SK-N-SH treated with all-trans-retinoic acid at 6 μM for 48 hours (cell line): ENCODE measurements around the gene EDC3.

Experiments used
- ATAC-seq: fragments of 200-7000 bp; cut with Tn5 transposase; 3 replicates; pipeline ENCODE4 v1.9.1; 2020; ENCODE audit warnings: mild to moderate bottlenecking, moderate library complexity
- ARNTL ChIP-seq: fragments of 450-650 bp; formaldehyde crosslinking; IDR thresholded peaks from 2 replicates; pipeline ENCODE4 v1.5.0; 2020; ENCODE audit warnings: low read depth, mild to moderate bottlenecking, moderate library complexity, borderline replicate concordance
- BACH2 ChIP-seq: fragments of 250-450 bp; sonication (Bioruptor Pico); IDR thresholded peaks from 2 replicates; pipeline ENCODE4 v1.9.0; 2021; ENCODE audit warnings: mild to moderate bottlenecking, borderline replicate concordance
- CREB5 ChIP-seq: fragments of 250-450 bp; sonication (Bioruptor Pico); IDR thresholded peaks from 2 replicates; pipeline ENCODE4 v1.5.1; 2020; ENCODE audit warnings: low read depth, mild to moderate bottlenecking, moderate library complexity
- CSDC2 ChIP-seq: fragments of 250-450 bp; sonication (Bioruptor Pico); IDR thresholded peaks from 2 replicates; pipeline ENCODE4 v1.5.0; 2020; ENCODE audit warnings: mild to moderate bottlenecking, moderate library complexity
- CSRNP3 ChIP-seq: fragments of 250-450 bp; sonication (Bioruptor Pico); IDR thresholded peaks from 2 replicates; pipeline ENCODE4 v1.5.1; 2021; ENCODE audit warnings: mild to moderate bottlenecking, moderate library complexity
- ESRRG ChIP-seq: fragments of 250-450 bp; sonication (Bioruptor Pico); IDR thresholded peaks from 2 replicates; pipeline ENCODE4 v1.6.1; 2021; ENCODE audit warnings: mild to moderate bottlenecking
- GLIS3 ChIP-seq: fragments of 250-450 bp; sonication (Bioruptor Pico); IDR thresholded peaks from 2 replicates; pipeline ENCODE4 v1.5.0; 2020; ENCODE audit warnings: mild to moderate bottlenecking, moderate library complexity
- ISL1 ChIP-seq: fragments of 250-450 bp; sonication (Bioruptor Pico); IDR thresholded peaks from 2 replicates; pipeline ENCODE4 v2.1.2; 2022; ENCODE audit warnings: mild to moderate bottlenecking, moderate library complexity
- OSR1 ChIP-seq: fragments of 250-450 bp; sonication (Bioruptor Pico); IDR thresholded peaks from 2 replicates; pipeline ENCODE4 v1.8.0; 2022; ENCODE audit warnings: moderate library complexity, mild to moderate bottlenecking, inconsistent platforms
- PATZ1 ChIP-seq: fragments of 250-450 bp; sonication (Bioruptor Pico); IDR thresholded peaks from 2 replicates; pipeline ENCODE4 v1.8.0; 2020; ENCODE audit warnings: mild to moderate bottlenecking, moderate library complexity, borderline replicate concordance
- POU6F1 ChIP-seq: fragments of 250-450 bp; sonication (Bioruptor Pico); IDR thresholded peaks from 2 replicates; pipeline ENCODE4 v1.8.0; 2021; ENCODE audit warnings: low read depth, mild to moderate bottlenecking, moderate library complexity, borderline replicate concordance
- RARB ChIP-seq: fragments of 250-450 bp; sonication (Bioruptor Pico); IDR thresholded peaks from 2 replicates; pipeline ENCODE4 v1.8.0; 2021; ENCODE audit warnings: mild to moderate bottlenecking, moderate library complexity
- SNAI2 ChIP-seq: fragments of 250-450 bp; sonication (Bioruptor Pico); IDR thresholded peaks from 2 replicates; pipeline ENCODE4 v1.5.0; 2020; ENCODE audit warnings: mild to moderate bottlenecking, moderate library complexity
- TCF4 ChIP-seq: fragments of 250-450 bp; sonication (Bioruptor Pico); IDR thresholded peaks from 2 replicates; pipeline ENCODE4 v1.8.0; 2021; ENCODE audit warnings: mild to moderate bottlenecking, moderate library complexity, borderline replicate concordance
- TOX ChIP-seq: fragments of 250-450 bp; sonication (Bioruptor Pico); IDR thresholded peaks from 2 replicates; pipeline ENCODE4 v1.8.0; 2021; ENCODE audit warnings: mild to moderate bottlenecking, moderate library complexity, borderline replicate concordance
- TSHZ2 ChIP-seq: fragments of 250-450 bp; sonication (Bioruptor Pico); IDR thresholded peaks from 2 replicates; pipeline ENCODE4 v1.5.0; 2020; ENCODE audit warnings: mild to moderate bottlenecking, moderate library complexity
- ZC3H10 ChIP-seq: fragments of 250-450 bp; sonication (Bioruptor Pico); IDR thresholded peaks from 2 replicates; pipeline ENCODE4 v1.5.1; 2021; ENCODE audit warnings: mild to moderate bottlenecking, moderate library complexity
- ZFP3 ChIP-seq: fragments of 250-450 bp; sonication (Bioruptor Pico); IDR thresholded peaks from 2 replicates; pipeline ENCODE4 v1.5.0; 2020; ENCODE audit warnings: mild to moderate bottlenecking, moderate library complexity
- ZFP30 ChIP-seq: fragments of 450-650 bp; formaldehyde crosslinking; IDR thresholded peaks from 2 replicates; pipeline ENCODE4 v1.5.0; 2022; ENCODE audit warnings: mild to moderate bottlenecking, moderate library complexity
- ZNF565 ChIP-seq: fragments of 450-650 bp; formaldehyde crosslinking; conservative IDR thresholded peaks from 2 replicates; pipeline ENCODE4 v1.5.0; 2020; ENCODE audit warnings: low read depth, mild to moderate bottlenecking, moderate library complexity
- ZNF70 ChIP-seq: fragments of 450-650 bp; formaldehyde crosslinking; IDR thresholded peaks from 2 replicates; pipeline ENCODE4 v1.5.0; 2020; ENCODE audit warnings: mild to moderate bottlenecking, moderate library complexity
- ZNF8 ChIP-seq: fragments of 450-650 bp; formaldehyde crosslinking; IDR thresholded peaks from 2 replicates; pipeline ENCODE4 v1.5.0; 2020; ENCODE audit warnings: mild to moderate bottlenecking, moderate library complexity

Gene EDC3

GRCh38 chr15:74628949-74629348, 66.9 kb downstream of the EDC3 start:
- ATAC-seq = no peak
- TF ChIP-seq ZNF8 (CRISPR knock-in tag) = no peak
- no peak for TF ChIP-seq ZFP30
- no peak for TF ChIP-seq ZC3H10 (CRISPR knock-in tag)
- no peak for TF ChIP-seq RARB (CRISPR knock-in tag)
- TF ChIP-seq ZFP3 (CRISPR knock-in tag) = no peak
- no peak for TF ChIP-seq BACH2 (CRISPR knock-in tag)
- TF ChIP-seq GLIS3 (CRISPR knock-in tag) = no peak
- TF ChIP-seq ZNF565 (CRISPR knock-in tag) = no peak
- TF ChIP-seq CREB5 (CRISPR knock-in tag) = no peak
- no peak for TF ChIP-seq TCF4 (CRISPR knock-in tag)

GRCh38 chr15:74628199-74628598, 67.6 kb downstream of the EDC3 start:
- no peak for ATAC-seq
- TF ChIP-seq PATZ1 (CRISPR knock-in tag) (no peak), POU6F1 (no peak), TSHZ2 (CRISPR knock-in tag) (no peak), ZNF8 (CRISPR knock-in tag) (no peak), CREB5 (CRISPR knock-in tag) (no peak), ZC3H10 (CRISPR knock-in tag) (no peak), SNAI2 (no peak), CSDC2 (CRISPR knock-in tag) (no peak), ESRRG (CRISPR knock-in tag) (no peak), ISL1 (CRISPR knock-in tag) (no peak), ZNF70 (CRISPR knock-in tag) (no peak), ZFP3 (CRISPR knock-in tag) (no peak), BACH2 (CRISPR knock-in tag) (no peak), OSR1 (no peak), TOX (CRISPR knock-in tag) (no peak), CSRNP3 (CRISPR knock-in tag) (no peak), ZNF565 (CRISPR knock-in tag) (no peak), ARNTL (no peak), GLIS3 (CRISPR knock-in tag) (no peak)
